KMS-11 (cell line): ENCODE measurements around the gene PTPRN2.

Experiments
- H2AFZ ChIP-seq: fragments of 200-600 bp; sonication (generic); 2 replicates; pipeline ENCODE4 v1.6.1; 2016; ENCODE audit warnings: antibody characterized with exemption, mixed run types, low read depth
- H3K27ac ChIP-seq: fragments of 200-600 bp; sonication (generic); 2 replicates; pipeline ENCODE4 v1.6.1; 2016; ENCODE audit warnings: mild to moderate bottlenecking, mixed run types
- H3K27me3 ChIP-seq: fragments of 200-600 bp; sonication (generic); 2 replicates; pipeline ENCODE4 v1.6.1; 2017; ENCODE audit warnings: mild to moderate bottlenecking, low read depth, mixed run types, moderate library complexity; ENCODE audit not compliant: insufficient read depth
- H3K36me3 ChIP-seq: fragments of 200-600 bp; sonication (generic); 2 replicates; pipeline ENCODE4 v1.6.1; 2017; ENCODE audit warnings: mild to moderate bottlenecking, mixed run types; ENCODE audit not compliant: insufficient read depth
- H3K4me1 ChIP-seq: fragments of 200-600 bp; sonication (generic); 2 replicates; pipeline ENCODE4 v1.6.1; 2016; ENCODE audit warnings: mild to moderate bottlenecking, low read depth, mixed run types; ENCODE audit not compliant: poor library complexity, severe bottlenecking
- H3K4me2 ChIP-seq: fragments of 200-600 bp; sonication (generic); 2 replicates; pipeline ENCODE4 v1.7.0; 2016; ENCODE audit warnings: mild to moderate bottlenecking, mixed run types
- H3K4me3 ChIP-seq: fragments of 200-600 bp; sonication (generic); IDR thresholded peaks from 2 replicates; pipeline ENCODE4 v1.6.1; 2017; ENCODE audit warnings: low read depth, low read length, mixed read lengths; ENCODE audit not compliant: insufficient read depth
- H3K79me2 ChIP-seq: fragments of 200-600 bp; sonication (generic); 2 replicates; pipeline ENCODE4 v1.6.1; 2016; ENCODE audit warnings: low read depth, mixed run types; ENCODE audit not compliant: insufficient read depth
- H3K9ac ChIP-seq: fragments of 200-600 bp; sonication (generic); 2 replicates; pipeline ENCODE4 v1.6.1; 2016; ENCODE audit warnings: mild to moderate bottlenecking, mixed run types
- H4K20me1 ChIP-seq: fragments of 200-600 bp; sonication (generic); 2 replicates; pipeline ENCODE4 v1.6.1; 2016; ENCODE audit warnings: mild to moderate bottlenecking, mixed run types; ENCODE audit not compliant: insufficient read depth
- TF ChIP-seq, protein P1 (sequence below): fragments of 200-600 bp; sonication (generic); conservative IDR thresholded peaks from 2 replicates; pipeline ENCODE4 v1.6.1; 2017; ENCODE audit warnings: low read depth, mild to moderate bottlenecking, antibody characterized with exemption, low read length, moderate library complexity, mixed read lengths

Gene PTPRN2

GRCh38 chr7:157514746-157515145 lies 1072.9 kb downstream of the PTPRN2 start:
- Histone ChIP-seq H3K36me3 (no peaks in the 10 kb centered on the region), H3K27me3 (peaks cover 29% of the 10 kb centered on the region), H2AFZ (no peak overlapping the region), H3K27ac (no peak overlapping the region), H3K79me2 (no peaks in the 10 kb centered on the region), H3K9ac (no peak overlapping the region), H4K20me1 (no peaks in the 10 kb centered on the region), H3K4me3 (no peak overlapping the region), H3K4me1 (no peaks in the 10 kb centered on the region), H3K4me2 (no peak overlapping the region)
- TF ChIP-seq, protein P1, sequence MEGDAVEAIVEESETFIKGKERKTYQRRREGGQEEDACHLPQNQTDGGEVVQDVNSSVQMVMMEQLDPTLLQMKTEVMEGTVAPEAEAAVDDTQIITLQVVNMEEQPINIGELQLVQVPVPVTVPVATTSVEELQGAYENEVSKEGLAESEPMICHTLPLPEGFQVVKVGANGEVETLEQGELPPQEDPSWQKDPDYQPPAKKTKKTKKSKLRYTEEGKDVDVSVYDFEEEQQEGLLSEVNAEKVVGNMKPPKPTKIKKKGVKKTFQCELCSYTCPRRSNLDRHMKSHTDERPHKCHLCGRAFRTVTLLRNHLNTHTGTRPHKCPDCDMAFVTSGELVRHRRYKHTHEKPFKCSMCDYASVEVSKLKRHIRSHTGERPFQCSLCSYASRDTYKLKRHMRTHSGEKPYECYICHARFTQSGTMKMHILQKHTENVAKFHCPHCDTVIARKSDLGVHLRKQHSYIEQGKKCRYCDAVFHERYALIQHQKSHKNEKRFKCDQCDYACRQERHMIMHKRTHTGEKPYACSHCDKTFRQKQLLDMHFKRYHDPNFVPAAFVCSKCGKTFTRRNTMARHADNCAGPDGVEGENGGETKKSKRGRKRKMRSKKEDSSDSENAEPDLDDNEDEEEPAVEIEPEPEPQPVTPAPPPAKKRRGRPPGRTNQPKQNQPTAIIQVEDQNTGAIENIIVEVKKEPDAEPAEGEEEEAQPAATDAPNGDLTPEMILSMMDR, result no peak

- no peak overlapping the region for H3K27ac ChIP-seq
- TF ChIP-seq, protein P1, result no peak
- no peak overlapping the region for H3K4me3 ChIP-seq
- peaks cover 29% of the 10 kb centered on the region for H3K27me3 ChIP-seq
- H3K4me2 ChIP-seq, result no peak overlapping the region
- no peak overlapping the region for H2AFZ ChIP-seq
- H3K79me2 ChIP-seq, result no peaks in the 10 kb centered on the region
- H3K4me1 ChIP-seq, result no peaks in the 10 kb centered on the region
- H4K20me1 ChIP-seq, result no peaks in the 10 kb centered on the region
- H3K36me3 ChIP-seq, result no peaks in the 10 kb centered on the region
- no peak overlapping the region for H3K9ac ChIP-seq
These were observed 1073.3 kb downstream of the PTPRN2 start for GRCh38 chr7:157514306-157514705.

GRCh38 chr7:157513682-157514081 lies 1073.9 kb downstream of the PTPRN2 start:
- Histone ChIP-seq H4K20me1 (no peaks in the 10 kb centered on the region), H2AFZ (no peak overlapping the region; the same call in 1 of the 2 replicates), H3K27ac (no peak overlapping the region), H3K9ac (no peak overlapping the region), H3K4me2 (no peak overlapping the region), H3K79me2 (no peaks in the 10 kb centered on the region), H3K4me3 (no peak overlapping the region), H3K36me3 (no peaks in the 10 kb centered on the region), H3K27me3 (peaks cover 29% of the 10 kb centered on the region), H3K4me1 (no peaks in the 10 kb centered on the region)
- TF ChIP-seq, protein P1, result no peak

GRCh38 chr7:157513162-157513621 lies 1074.4 kb downstream of the PTPRN2 start:
- H3K4me1 ChIP-seq, result no peaks in the 10 kb centered on the region
- no peaks in the 10 kb centered on the region for H3K79me2 ChIP-seq
- TF ChIP-seq, protein P1, result no peak
- no peak overlapping the region for H3K4me2 ChIP-seq
- H2AFZ ChIP-seq, result no peak overlapping the region; the same call in 1 of the 2 replicates
- H3K27ac ChIP-seq, result no peak overlapping the region
- H3K9ac ChIP-seq, result no peak overlapping the region
- H3K36me3 ChIP-seq, result no peaks in the 10 kb centered on the region
- no peaks in the 10 kb centered on the region for H4K20me1 ChIP-seq
- no peak overlapping the region for H3K4me3 ChIP-seq
- peaks cover 29% of the 10 kb centered on the region for H3K27me3 ChIP-seq
